ENCODE results near the gene BRD4. TPM values are rescaled to one million over a fixed set of nuclear protein-coding genes. Genes with fewer than 3 reads are reported as not detected.
A peak's percentile ranks its signal among the peaks of the same experiment; 100 is the strongest.

BRD4 gene
- total and polyA plus RNA-seq, 2 of the 13 experiments (the other 11 are each of a cell fraction or from before 2014, with no cell fraction given) = 10.5 to 11.4 TPM

DNA sequence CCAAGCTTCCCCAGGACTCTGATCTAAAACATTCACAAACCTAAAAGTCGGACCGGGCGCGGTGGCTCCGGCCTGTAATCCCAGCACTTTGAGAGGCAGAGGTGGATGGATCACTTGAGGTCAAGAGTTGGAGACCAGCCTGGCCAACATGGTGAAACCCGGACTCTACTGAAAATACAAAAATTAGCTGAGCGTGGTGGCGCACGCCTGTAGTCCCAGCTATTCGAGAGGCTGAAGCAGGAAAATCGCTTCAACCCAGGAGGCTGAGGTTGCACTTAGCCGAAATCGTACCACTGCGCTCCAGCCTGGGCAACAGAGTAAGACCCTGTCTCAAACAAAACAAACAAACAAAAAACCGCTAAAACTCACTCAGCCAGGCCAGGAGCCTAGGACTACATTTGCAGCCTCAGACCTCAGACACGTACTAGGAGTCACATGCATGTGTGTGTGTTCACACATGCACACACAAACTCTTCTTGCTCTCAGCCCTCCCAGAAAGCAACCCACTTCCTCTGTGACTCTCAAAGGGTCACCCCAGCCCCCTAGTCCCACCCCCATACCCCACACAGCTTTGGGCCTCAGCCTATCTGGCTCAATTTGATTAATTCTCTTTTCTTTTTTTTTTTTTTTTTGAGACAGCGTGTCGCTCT lies 130.8 kb downstream of the BRD4 start:
- no peak overlapping the region for H3K27ac ChIP-seq (ENCODE audit: extremely low read length, insufficient read depth, low read length)
- H3K9me3 ChIP-seq (ENCODE audit: low read length) = no peaks in the 10 kb centered on the region
- H2AFZ ChIP-seq (ENCODE audit: low read length) = no peak overlapping the region
- H3K4me1 ChIP-seq (ENCODE audit: insufficient read depth, low read length) = no peaks in the 10 kb centered on the region; the same call in 1 of the 2 replicates
- H3K36me3 ChIP-seq (replicated peaks in 1 of 2; ENCODE audit: control insufficient read depth in 1 of 2, insufficient read depth in 2 of 2, low read length in 2 of 2) = no peaks in the 10 kb centered on the region
- peak overlapping the region in 1 of 3 experiments; percentile 28; a peak in 1 of 6 replicates for H3K4me3 ChIP-seq (replicated peaks in 1 of 3; ENCODE audit: insufficient read depth in 1 of 3, low read depth in 2 of 3, low read length in 3 of 3)
- peak overlapping the region; percentile 45; the same call in 1 of the 2 replicates for H3K4me2 ChIP-seq (ENCODE audit: low read depth, low read length)
- no peaks in the 10 kb centered on the region; the same call in 1 of the 2 replicates for H4K20me1 ChIP-seq (ENCODE audit: insufficient read depth, low read length)
- H3K27me3 ChIP-seq (ENCODE audit: control insufficient read depth in 1 of 2, insufficient read depth in 2 of 2, low read length in 2 of 2) = peaks cover 3 to 26% of the 10 kb centered on the region in 2 experiments; a peak in 3 of 5 replicates
- intact Hi-C loops (cut with micrococcal nuclease; ENCODE audit: unreplicated experiment) = no loop called here
- BruUV-seq (replicated peaks) = no TSS peak
- TF ChIP-seq NBN (conservative IDR thresholded peaks at IDR 0.05) (no peak), ZSCAN22 (CRISPR knock-in tag; IDR thresholded peaks at IDR 0.05) (no peak), ZNF460 (CRISPR knock-in tag; IDR thresholded peaks at IDR 0.05; ENCODE audit: borderline replicate concordance) (peak; percentile 69), ZNF121 (CRISPR knock-in tag; IDR thresholded peaks at IDR 0.05) (0 out of 2 replicates have a peak, but pooled peaks have one; percentile 14), STAT6 (CRISPR knock-in tag; IDR thresholded peaks at IDR 0.05; ENCODE audit: borderline replicate concordance) (no peak), HBP1 (CRISPR knock-in tag; IDR thresholded peaks at IDR 0.05; ENCODE audit: low read depth) (no peak)
- in situ Hi-C loops (cut with HindIII; ENCODE audit: extremely low pct_ligation_motif_present, low pct_unique_long_range_greater_than_20kb) = no loop called here
- no peak for ATAC-seq
- H3K79me2 ChIP-seq (ENCODE audit: insufficient read depth, low read length) = no peaks in the 10 kb centered on the region
- H3K9ac ChIP-seq (ENCODE audit: insufficient read depth, low read depth, low read length) = no peak overlapping the region
- ChIA-PET CTCF (ENCODE audit: low intra/inter-chr PET ratio, low total read pairs) (no interaction called here), POLR2A (no interaction called here)
- WGBS (ENCODE audit: low lambda C conversion rate) = 67% methylated on average over 18 of the region's 18 CpGs
- DNase-seq (ENCODE audit: low spot score) = no peak
- no peak for FAIRE-seq
